A549 (cell line): ENCODE data around the gene EDARADD.

Experiments
- EHMT2 ChIP-seq: fragments of 200-600 bp; sonication (generic); IDR thresholded peaks from 2 replicates; pipeline ENCODE4 v1.6.1; 2016; ENCODE audit warnings: antibody characterized with exemption, low read depth, mild to moderate bottlenecking, moderate library complexity
- JUN ChIP-seq, 2 experiments: fragments of >200 bp; sonication (Bioruptor Twin); formaldehyde crosslinking; IDR thresholded peaks; 2 replicates in 1 of 2; 3 replicates in 1 of 2; pipeline ENCODE4 v1.6.1; 2016 to 2017
- MAZ ChIP-seq: fragments of 150-350 bp; IDR thresholded peaks from 2 replicates; pipeline ENCODE4 v1.6.1; 2014; ENCODE audit warnings: antibody characterized with exemption, low read depth, low read length, borderline replicate concordance
- NR3C1 ChIP-seq: fragments of >200 bp; sonication (Bioruptor Twin); formaldehyde crosslinking; IDR thresholded peaks from 3 replicates; pipeline ENCODE4 v1.6.1; 2017
- POLR2A ChIP-seq: IDR thresholded peaks from 2 replicates; pipeline ENCODE4 v1.6.1; 2012; ENCODE audit warnings: mild to moderate bottlenecking, low read length
- RCOR1 ChIP-seq: fragments of 150-350 bp; IDR thresholded peaks from 2 replicates; pipeline ENCODE4 v1.6.1; 2014; ENCODE audit warnings: antibody characterized with exemption, low read length, low read depth
- SMC3 ChIP-seq: fragments of >200 bp; sonication (Bioruptor Twin); formaldehyde crosslinking; IDR thresholded peaks from 3 replicates; pipeline ENCODE4 v1.6.1; 2018; ENCODE audit warnings: inconsistent platforms
- USF2 ChIP-seq: fragments of 450-650 bp; IDR thresholded peaks from 2 replicates; pipeline ENCODE4 v1.6.1; 2014; ENCODE audit warnings: antibody characterized with exemption
- ZFP36 ChIP-seq: fragments of 450-650 bp; IDR thresholded peaks from 2 replicates; pipeline ENCODE4 v1.6.1; 2014; ENCODE audit warnings: borderline replicate concordance; ENCODE audit not compliant: partially characterized antibody
- TF ChIP-seq, protein P1 (sequence below): fragments of >200 bp; sonication (Bioruptor Twin); formaldehyde crosslinking; IDR thresholded peaks from 3 replicates; pipeline ENCODE4 v1.5.1; 2016
- TF ChIP-seq, protein P2 (sequence below): fragments of 200-600 bp; sonication (generic); IDR thresholded peaks from 2 replicates; pipeline ENCODE4 v1.6.1; 2016; ENCODE audit warnings: antibody characterized with exemption, mild to moderate bottlenecking, moderate library complexity
- TF ChIP-seq, protein P3 (sequence below): IDR thresholded peaks from 2 replicates; pipeline ENCODE4 v1.6.1; 2012

DNA sequence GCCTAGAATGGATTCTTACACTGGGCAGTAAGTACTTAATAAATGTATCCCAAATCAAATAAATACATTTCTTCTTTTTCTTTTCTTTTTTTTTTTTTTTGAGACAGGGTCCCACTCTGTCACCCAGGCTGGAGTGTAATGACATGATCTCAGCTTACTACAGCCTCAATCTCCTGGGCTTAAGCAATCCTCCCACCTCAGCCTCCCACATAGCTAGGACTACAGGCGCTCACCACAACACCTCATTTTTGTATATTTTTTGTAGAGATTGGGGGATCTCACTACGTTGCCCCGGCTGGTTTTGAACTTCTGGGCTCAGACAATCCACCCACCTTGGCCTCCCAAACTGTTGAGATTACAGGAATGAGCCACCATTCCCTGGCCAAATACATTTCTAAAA is 66.0 kb downstream of the EDARADD start:
- TF ChIP-seq, protein P1, sequence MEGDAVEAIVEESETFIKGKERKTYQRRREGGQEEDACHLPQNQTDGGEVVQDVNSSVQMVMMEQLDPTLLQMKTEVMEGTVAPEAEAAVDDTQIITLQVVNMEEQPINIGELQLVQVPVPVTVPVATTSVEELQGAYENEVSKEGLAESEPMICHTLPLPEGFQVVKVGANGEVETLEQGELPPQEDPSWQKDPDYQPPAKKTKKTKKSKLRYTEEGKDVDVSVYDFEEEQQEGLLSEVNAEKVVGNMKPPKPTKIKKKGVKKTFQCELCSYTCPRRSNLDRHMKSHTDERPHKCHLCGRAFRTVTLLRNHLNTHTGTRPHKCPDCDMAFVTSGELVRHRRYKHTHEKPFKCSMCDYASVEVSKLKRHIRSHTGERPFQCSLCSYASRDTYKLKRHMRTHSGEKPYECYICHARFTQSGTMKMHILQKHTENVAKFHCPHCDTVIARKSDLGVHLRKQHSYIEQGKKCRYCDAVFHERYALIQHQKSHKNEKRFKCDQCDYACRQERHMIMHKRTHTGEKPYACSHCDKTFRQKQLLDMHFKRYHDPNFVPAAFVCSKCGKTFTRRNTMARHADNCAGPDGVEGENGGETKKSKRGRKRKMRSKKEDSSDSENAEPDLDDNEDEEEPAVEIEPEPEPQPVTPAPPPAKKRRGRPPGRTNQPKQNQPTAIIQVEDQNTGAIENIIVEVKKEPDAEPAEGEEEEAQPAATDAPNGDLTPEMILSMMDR: no peak
- TF ChIP-seq, protein P2, sequence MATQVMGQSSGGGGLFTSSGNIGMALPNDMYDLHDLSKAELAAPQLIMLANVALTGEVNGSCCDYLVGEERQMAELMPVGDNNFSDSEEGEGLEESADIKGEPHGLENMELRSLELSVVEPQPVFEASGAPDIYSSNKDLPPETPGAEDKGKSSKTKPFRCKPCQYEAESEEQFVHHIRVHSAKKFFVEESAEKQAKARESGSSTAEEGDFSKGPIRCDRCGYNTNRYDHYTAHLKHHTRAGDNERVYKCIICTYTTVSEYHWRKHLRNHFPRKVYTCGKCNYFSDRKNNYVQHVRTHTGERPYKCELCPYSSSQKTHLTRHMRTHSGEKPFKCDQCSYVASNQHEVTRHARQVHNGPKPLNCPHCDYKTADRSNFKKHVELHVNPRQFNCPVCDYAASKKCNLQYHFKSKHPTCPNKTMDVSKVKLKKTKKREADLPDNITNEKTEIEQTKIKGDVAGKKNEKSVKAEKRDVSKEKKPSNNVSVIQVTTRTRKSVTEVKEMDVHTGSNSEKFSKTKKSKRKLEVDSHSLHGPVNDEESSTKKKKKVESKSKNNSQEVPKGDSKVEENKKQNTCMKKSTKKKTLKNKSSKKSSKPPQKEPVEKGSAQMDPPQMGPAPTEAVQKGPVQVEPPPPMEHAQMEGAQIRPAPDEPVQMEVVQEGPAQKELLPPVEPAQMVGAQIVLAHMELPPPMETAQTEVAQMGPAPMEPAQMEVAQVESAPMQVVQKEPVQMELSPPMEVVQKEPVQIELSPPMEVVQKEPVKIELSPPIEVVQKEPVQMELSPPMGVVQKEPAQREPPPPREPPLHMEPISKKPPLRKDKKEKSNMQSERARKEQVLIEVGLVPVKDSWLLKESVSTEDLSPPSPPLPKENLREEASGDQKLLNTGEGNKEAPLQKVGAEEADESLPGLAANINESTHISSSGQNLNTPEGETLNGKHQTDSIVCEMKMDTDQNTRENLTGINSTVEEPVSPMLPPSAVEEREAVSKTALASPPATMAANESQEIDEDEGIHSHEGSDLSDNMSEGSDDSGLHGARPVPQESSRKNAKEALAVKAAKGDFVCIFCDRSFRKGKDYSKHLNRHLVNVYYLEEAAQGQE: no peak
- TF ChIP-seq, protein P3, sequence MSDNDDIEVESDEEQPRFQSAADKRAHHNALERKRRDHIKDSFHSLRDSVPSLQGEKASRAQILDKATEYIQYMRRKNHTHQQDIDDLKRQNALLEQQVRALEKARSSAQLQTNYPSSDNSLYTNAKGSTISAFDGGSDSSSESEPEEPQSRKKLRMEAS: no peak
- TF ChIP-seq NR3C1 (no peak), MAZ (no peak), USF2 (no peak), POLR2A (no peak), SMC3 (no peak), RCOR1 (no peak), JUN (IDR thresholded peaks at IDR 0.05) (no peak), ZFP36 (no peak), EHMT2 (no peak)
